G401.6 (cell line): ENCODE results near the gene ATP2C1.
"Not testable (repeated sequence)": the region's sequence is repeated elsewhere in the genome, so short reads cannot be mapped to it uniquely, and the experiment has no call there.

Source experiments
- FAIRE-seq: peaks from 2 replicates; lab custom pipeline; 2012; peaks lifted over from hg19 to GRCh38; lab: Jason Lieb, UNC

ATP2C1 gene

GRCh38 chr3:131042271-131042985 is 148.5 kb downstream of the ATP2C1 start:
- not testable (repeated sequence) for FAIRE-seq

- FAIRE-seq = no peak
These were observed 153.7 kb downstream of the ATP2C1 start for GRCh38 chr3:131047582-131047981.

- FAIRE-seq = no peak
These were observed 154.1 kb downstream of the ATP2C1 start for GRCh38 chr3:131048030-131048429.

GRCh38 chr3:131050001-131050400 is 156.1 kb downstream of the ATP2C1 start:
- no peak for FAIRE-seq

- no peak for FAIRE-seq
These were observed 159.4 kb downstream of the ATP2C1 start for GRCh38 chr3:131053043-131053859.
